SK-N-SH (cell line): Measurements from ENCODE around the gene SETD5.

Experiments used
- EP300 ChIP-seq, 2 experiments: IDR thresholded peaks; 2 replicates each; pipeline versions ENCODE4 v1.4.0 to v1.6.1; 2012; ENCODE audit warnings: borderline replicate concordance in 1 of 2, low read depth in 1 of 2, low read length in 1 of 2
- EZH2phosphoT487 ChIP-seq: fragments of 200-600 bp; sonication (generic); IDR thresholded peaks from 2 replicates; pipeline ENCODE4 v1.6.1; 2017; ENCODE audit warnings: low read depth, mixed run types, mild to moderate bottlenecking, antibody characterized with exemption, moderate library complexity, borderline replicate concordance
- GABPA ChIP-seq: IDR thresholded peaks from 2 replicates; pipeline ENCODE4 v1.4.0; 2012; ENCODE audit warnings: low read depth, mild to moderate bottlenecking
- POLR2AphosphoS5 ChIP-seq: IDR thresholded peaks from 2 replicates; pipeline ENCODE4 v1.6.1; 2012; ENCODE audit warnings: low read depth, low read length
- RCOR1 ChIP-seq: fragments of 150-350 bp; IDR thresholded peaks from 2 replicates; pipeline ENCODE4 v1.6.1; 2017; ENCODE audit warnings: antibody characterized with exemption, low read length
- USF2 ChIP-seq: fragments of 150-350 bp; IDR thresholded peaks from 2 replicates; pipeline ENCODE4 v1.6.1; 2017; ENCODE audit warnings: antibody characterized with exemption, low read length, low read depth, borderline replicate concordance
- TF ChIP-seq, protein P1 (sequence below): fragments of 200-600 bp; sonication (generic); IDR thresholded peaks from 2 replicates; pipeline ENCODE4 v1.6.1; 2017; ENCODE audit warnings: antibody characterized with exemption, mild to moderate bottlenecking, moderate library complexity

DNA sequence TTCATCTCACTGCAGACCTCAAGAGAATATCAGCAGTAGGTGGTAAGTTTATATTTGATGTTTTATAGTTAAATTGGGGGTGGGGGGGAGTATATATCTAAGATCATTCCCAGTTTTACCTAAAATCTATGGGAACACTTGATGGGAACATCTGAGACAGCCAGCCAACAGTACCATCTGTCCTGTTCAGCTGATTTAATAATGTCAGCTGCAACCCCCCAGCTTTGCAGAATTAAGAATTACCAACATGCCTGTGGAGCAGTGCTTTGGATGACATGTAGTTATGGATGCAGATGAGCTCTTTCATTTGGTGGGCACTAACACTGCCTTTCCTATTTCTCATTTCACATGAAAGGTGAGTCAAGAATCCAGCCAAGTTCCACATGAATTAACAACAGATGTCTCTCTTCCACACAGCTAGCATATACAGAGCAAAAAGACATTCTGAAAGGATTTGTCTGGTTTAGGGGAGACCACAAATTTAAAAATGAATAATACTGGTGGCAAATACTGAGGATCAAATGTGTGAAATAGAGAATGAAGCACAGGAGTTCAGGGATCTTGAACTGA lies 76.2 kb downstream of the SETD5 start:
- TF ChIP-seq EZH2phosphoT487 (no peak), POLR2AphosphoS5 (no peak), EP300 (IDR thresholded peaks at IDR 0.05; ENCODE audit: borderline replicate concordance in 1 of 2, low read depth in 1 of 2, low read length in 1 of 2) (no peak), GABPA (no peak), USF2 (no peak), RCOR1 (no peak)
- TF ChIP-seq, protein P1, sequence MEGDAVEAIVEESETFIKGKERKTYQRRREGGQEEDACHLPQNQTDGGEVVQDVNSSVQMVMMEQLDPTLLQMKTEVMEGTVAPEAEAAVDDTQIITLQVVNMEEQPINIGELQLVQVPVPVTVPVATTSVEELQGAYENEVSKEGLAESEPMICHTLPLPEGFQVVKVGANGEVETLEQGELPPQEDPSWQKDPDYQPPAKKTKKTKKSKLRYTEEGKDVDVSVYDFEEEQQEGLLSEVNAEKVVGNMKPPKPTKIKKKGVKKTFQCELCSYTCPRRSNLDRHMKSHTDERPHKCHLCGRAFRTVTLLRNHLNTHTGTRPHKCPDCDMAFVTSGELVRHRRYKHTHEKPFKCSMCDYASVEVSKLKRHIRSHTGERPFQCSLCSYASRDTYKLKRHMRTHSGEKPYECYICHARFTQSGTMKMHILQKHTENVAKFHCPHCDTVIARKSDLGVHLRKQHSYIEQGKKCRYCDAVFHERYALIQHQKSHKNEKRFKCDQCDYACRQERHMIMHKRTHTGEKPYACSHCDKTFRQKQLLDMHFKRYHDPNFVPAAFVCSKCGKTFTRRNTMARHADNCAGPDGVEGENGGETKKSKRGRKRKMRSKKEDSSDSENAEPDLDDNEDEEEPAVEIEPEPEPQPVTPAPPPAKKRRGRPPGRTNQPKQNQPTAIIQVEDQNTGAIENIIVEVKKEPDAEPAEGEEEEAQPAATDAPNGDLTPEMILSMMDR: no peak
